Colonic mucosa (tissue), 4 donors: ENCODE measurements around the gene DCAF8L1. TPM values are rescaled to one million over a fixed set of nuclear protein-coding genes. Genes with fewer than 3 reads are reported as not detected.

ENCODE experiments used
- DNase-seq: peaks from one replicate; pipeline ENCODE4 v3.0.0-alpha.2; 2020
- H3K27ac ChIP-seq: fragments of 200-600 bp; one replicate; pipeline ENCODE4 v1.8.0; 2021
- H3K27me3 ChIP-seq: fragments of 200-600 bp; one replicate; pipeline ENCODE4 v1.8.0; 2021
- H3K36me3 ChIP-seq: fragments of 200-600 bp; one replicate; pipeline ENCODE4 v1.8.0; 2021
- H3K4me1 ChIP-seq: fragments of 200-600 bp; one replicate; pipeline ENCODE4 v1.8.0; 2021; ENCODE audit warnings: mild to moderate bottlenecking
- H3K4me3 ChIP-seq: fragments of 200-600 bp; one replicate; pipeline ENCODE4 v1.8.0; 2021
- H3K9ac ChIP-seq, 2 donors: one replicate each; pipeline ENCODE4 v1.7.0; 2013; ENCODE audit warnings: control low read depth in 2 of 2, low read depth in 2 of 2, low read length in 2 of 2
- H3K9me3 ChIP-seq: fragments of 200-600 bp; one replicate; pipeline ENCODE4 v1.8.0; 2021
- intact Hi-C: fragments of 100-400 bp; cut with DNase I; formaldehyde crosslinking; loops from one replicate; pipeline ENCODE4 v1.14.1; 2022
- total RNA-seq, 2 donors: library from RNA; stranded (reverse); fragmentation: NEBNext Ultra II Directional in 1 of 2; extraction: Animal tissue kit (Norgen Biotek cat#: 25700) in 1 of 2; gene quantifications; one replicate each; pipeline ENCODE4 v1.2.1, GENCODE V29; 2021
- TF ChIP-seq, protein P1 (sequence below): fragments of 200-600 bp; IDR thresholded peaks from one replicate; pipeline ENCODE4 v1.8.0; 2022; ENCODE audit warnings: antibody characterized with exemption, mild to moderate bottlenecking
- donor health status: healthy.
- donor health status: DM: no; HTN: no; CAD: no.
- donor health status: DM: no; HTN: no; CAD: no.

The DCAF8L1 gene
- not detected for total RNA-seq

DNA sequence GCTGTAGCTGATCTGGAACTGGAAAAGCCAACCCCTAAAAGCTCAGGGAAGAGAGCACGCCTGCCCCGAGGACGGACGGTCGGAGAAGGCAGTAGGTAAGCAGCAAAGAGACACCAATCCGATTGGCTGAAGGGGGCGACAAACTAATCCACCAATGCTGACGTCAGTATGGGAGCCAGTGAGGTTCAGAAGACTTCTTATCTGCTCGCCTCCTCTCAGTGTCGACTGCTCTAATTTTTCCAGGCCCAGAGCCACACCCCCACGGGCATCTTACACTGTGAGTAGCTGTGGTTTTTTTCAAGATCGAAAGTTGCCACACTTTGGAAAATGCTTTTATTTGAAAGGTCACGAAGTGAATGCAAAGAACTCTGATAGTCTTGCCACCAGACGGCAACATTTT is at the start of gene DCAF8L1:
TSS of gene DCAF8L1 (minus strand) at position 101 of the 400 bp plus-strand sequence. CDS start 115 bp downstream, outside the sequence.
- Histone ChIP-seq H3K27ac (no peak within 1 kb of the TSS), H3K27me3 (no peaks in the 10 kb centered on the region), H3K36me3 (no peaks in the 10 kb centered on the region), H3K9ac (no peak within 1 kb of the TSS), H3K9me3 (no peaks in the 10 kb centered on the region), H3K4me3 (no peak within 1 kb of the TSS), H3K4me1 (no peaks in the 10 kb centered on the region)
- intact Hi-C loops = no loop called here
- TF ChIP-seq, protein P1, sequence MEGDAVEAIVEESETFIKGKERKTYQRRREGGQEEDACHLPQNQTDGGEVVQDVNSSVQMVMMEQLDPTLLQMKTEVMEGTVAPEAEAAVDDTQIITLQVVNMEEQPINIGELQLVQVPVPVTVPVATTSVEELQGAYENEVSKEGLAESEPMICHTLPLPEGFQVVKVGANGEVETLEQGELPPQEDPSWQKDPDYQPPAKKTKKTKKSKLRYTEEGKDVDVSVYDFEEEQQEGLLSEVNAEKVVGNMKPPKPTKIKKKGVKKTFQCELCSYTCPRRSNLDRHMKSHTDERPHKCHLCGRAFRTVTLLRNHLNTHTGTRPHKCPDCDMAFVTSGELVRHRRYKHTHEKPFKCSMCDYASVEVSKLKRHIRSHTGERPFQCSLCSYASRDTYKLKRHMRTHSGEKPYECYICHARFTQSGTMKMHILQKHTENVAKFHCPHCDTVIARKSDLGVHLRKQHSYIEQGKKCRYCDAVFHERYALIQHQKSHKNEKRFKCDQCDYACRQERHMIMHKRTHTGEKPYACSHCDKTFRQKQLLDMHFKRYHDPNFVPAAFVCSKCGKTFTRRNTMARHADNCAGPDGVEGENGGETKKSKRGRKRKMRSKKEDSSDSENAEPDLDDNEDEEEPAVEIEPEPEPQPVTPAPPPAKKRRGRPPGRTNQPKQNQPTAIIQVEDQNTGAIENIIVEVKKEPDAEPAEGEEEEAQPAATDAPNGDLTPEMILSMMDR = no peak
- no peak for DNase-seq

DNA sequence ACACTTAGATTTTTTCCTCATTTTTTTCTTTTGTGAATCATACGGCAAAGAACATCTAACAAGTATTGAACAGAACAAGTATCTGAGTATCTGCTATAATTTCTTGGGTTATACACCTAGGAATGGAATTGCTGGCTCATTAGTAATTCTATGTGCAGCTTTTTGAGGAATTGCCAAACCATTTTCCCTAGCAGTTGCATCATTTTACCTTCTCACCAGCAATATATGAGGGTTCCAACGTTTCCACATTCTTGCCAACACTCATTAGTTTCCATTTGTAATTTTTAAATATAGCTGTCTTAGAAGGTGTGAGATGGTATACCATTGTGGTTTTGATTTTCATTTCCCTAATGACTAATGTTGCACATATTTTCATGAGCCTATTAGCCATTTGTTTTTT is 41.1 kb upstream of the DCAF8L1 start:
- H3K9ac ChIP-seq = no peak overlapping the region
- no peak overlapping the region for H3K27ac ChIP-seq
- no peaks in the 10 kb centered on the region for H3K27me3 ChIP-seq
- no peaks in the 10 kb centered on the region for H3K36me3 ChIP-seq
- TF ChIP-seq, protein P1 = no peak
- H3K4me3 ChIP-seq = no peak overlapping the region
- intact Hi-C loops = no loop called here
- no peaks in the 10 kb centered on the region for H3K9me3 ChIP-seq
- no peaks in the 10 kb centered on the region for H3K4me1 ChIP-seq
- DNase-seq = no peak

GRCh38 chrX:28016823-28017222 is 35.6 kb upstream of the DCAF8L1 start:
- no peak for DNase-seq
- Histone ChIP-seq H3K4me3 (no peak overlapping the region), H3K9me3 (no peaks in the 10 kb centered on the region), H3K27me3 (no peaks in the 10 kb centered on the region), H3K4me1 (no peaks in the 10 kb centered on the region), H3K27ac (no peak overlapping the region), H3K36me3 (no peaks in the 10 kb centered on the region), H3K9ac (no peak overlapping the region)
- intact Hi-C loops = no loop called here
- TF ChIP-seq, protein P1 = no peak

GRCh38 chrX:28015993-28016392 is 34.7 kb upstream of the DCAF8L1 start:
- H3K4me1 ChIP-seq = no peaks in the 10 kb centered on the region
- H3K36me3 ChIP-seq = no peaks in the 10 kb centered on the region
- H3K9ac ChIP-seq = no peak overlapping the region
- no peak overlapping the region for H3K27ac ChIP-seq
- DNase-seq = no peak
- H3K9me3 ChIP-seq = no peaks in the 10 kb centered on the region
- intact Hi-C loops = no loop called here
- no peak overlapping the region for H3K4me3 ChIP-seq
- TF ChIP-seq, protein P1 = no peak
- H3K27me3 ChIP-seq = no peaks in the 10 kb centered on the region

- TF ChIP-seq, protein P1 = no peak
- no peaks in the 10 kb centered on the region for H3K9me3 ChIP-seq
- intact Hi-C loops = no loop called here
- no peaks in the 10 kb centered on the region for H3K27me3 ChIP-seq
- no peaks in the 10 kb centered on the region for H3K4me1 ChIP-seq
- H3K36me3 ChIP-seq = no peaks in the 10 kb centered on the region
- no peak overlapping the region for H3K4me3 ChIP-seq
- H3K9ac ChIP-seq = no peak overlapping the region
- DNase-seq = no peak
- H3K27ac ChIP-seq = no peak overlapping the region
Observed at GRCh38 chrX:28010875-28011274, 29.6 kb upstream of the DCAF8L1 start.

GRCh38 chrX:27998666-27999065 is 17.4 kb upstream of the DCAF8L1 start:
- TF ChIP-seq, protein P1 = no peak
- Histone ChIP-seq H3K27ac (no peak overlapping the region), H3K36me3 (no peaks in the 10 kb centered on the region), H3K4me3 (no peak overlapping the region), H3K9me3 (no peaks in the 10 kb centered on the region), H3K9ac (no peak overlapping the region), H3K4me1 (no peaks in the 10 kb centered on the region), H3K27me3 (no peaks in the 10 kb centered on the region)
- intact Hi-C loops = no loop called here
- DNase-seq = no peak
